Right renal cortex interstitium (tissue), 3 donors: ENCODE measurements around the gene CDH1. TPM values are rescaled to one million over a fixed set of nuclear protein-coding genes. Genes with fewer than 3 reads are reported as not detected.

Experiments
- DNase-seq, 3 donors: peaks; one replicate each; pipeline ENCODE4 v3.0.0-alpha.2; 2013; ENCODE audit warnings: low read depth in 3 of 3, low spot score in 2 of 3
- polyA plus RNA-seq, 3 donors: library from polyadenylated mRNA; unstranded; fragments of 120-200 nt; gene quantifications; one replicate each; pipeline ENCODE4 v1.2.1, GENCODE V29; 2013; ENCODE audit not compliant: insufficient read length in 3 of 3

Gene CDH1
- polyA plus RNA-seq, 3 donors, result 90.0 to 112 (median 105) TPM

GRCh38 chr16:68843482-68844210, 106.6 kb downstream of the CDH1 start, which contains the start of gene TANGO6:
TSS of gene TANGO6 (plus strand) at chr16:68843531. CDS start at chr16:68843618, 87 bp downstream.
- DNase-seq, result peak; percentile 53 to 72 (median 65)

GRCh38 chr16:68844211-68844564, 107.1 kb downstream of the CDH1 start:
- no peak for DNase-seq

- no peak for DNase-seq
Observed at GRCh38 chr16:68848786-68849185, 111.7 kb downstream of the CDH1 start.

DNA sequence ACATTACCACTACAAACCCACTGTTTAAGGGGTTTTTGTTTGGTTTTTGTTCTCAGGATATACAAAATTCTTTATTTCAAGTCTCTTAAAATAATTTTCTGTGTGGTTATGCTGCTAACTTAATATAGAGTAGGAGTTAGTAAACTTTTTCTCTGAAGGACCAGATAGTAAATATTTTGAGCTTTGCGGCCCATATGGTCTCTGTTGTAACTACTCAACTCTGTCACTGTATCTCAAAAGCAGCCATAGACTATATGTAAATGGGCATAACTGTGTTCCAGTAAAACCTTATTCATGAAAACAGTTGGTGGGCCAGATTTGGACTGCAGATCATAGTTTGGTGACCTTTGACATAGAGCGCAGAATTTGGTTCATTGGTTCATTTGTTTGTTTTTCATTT, 113.4 kb downstream of the CDH1 start:
- no peak for DNase-seq

DNA sequence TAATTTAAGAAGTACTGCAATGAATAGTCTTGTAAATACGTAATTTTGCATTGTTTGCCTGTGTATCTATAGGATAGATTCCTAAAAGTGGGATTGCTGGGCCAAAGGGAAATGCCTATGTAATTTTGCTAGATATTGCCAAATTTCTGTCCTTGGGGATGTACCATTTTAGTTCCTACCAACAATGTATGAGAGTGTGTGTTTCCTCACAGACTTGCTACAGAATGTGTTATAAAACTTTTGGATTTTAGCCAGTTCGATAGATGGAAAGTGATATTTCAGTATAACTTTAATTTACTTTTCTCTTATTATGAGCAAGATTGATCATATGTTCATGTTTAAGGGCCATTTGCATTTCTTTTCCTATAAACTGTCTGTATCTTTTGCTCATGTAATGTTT, 114.5 kb downstream of the CDH1 start:
- DNase-seq, result no peak

DNA sequence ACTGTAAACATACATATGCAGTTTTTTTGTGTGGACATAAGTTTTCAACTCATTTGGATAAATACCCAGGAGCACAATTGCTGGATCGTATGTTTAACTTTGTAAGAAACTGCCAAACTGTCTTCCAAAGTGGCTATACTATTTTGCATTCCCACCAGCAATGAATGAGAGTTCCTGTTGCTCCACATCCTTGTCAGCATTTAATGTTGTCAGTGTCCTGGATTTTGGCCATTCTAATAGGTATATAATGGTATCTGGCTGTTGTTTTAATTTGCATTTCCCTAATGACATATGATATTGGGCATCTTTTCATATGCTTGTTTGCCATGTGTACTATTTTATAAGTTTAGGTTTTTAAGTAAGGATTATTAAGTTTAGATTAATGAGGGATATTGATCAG, 120.4 kb downstream of the CDH1 start:
- DNase-seq, result no peak

GRCh38 chr16:68859828-68860227, 122.7 kb downstream of the CDH1 start:
- DNase-seq, result no peak

DNA sequence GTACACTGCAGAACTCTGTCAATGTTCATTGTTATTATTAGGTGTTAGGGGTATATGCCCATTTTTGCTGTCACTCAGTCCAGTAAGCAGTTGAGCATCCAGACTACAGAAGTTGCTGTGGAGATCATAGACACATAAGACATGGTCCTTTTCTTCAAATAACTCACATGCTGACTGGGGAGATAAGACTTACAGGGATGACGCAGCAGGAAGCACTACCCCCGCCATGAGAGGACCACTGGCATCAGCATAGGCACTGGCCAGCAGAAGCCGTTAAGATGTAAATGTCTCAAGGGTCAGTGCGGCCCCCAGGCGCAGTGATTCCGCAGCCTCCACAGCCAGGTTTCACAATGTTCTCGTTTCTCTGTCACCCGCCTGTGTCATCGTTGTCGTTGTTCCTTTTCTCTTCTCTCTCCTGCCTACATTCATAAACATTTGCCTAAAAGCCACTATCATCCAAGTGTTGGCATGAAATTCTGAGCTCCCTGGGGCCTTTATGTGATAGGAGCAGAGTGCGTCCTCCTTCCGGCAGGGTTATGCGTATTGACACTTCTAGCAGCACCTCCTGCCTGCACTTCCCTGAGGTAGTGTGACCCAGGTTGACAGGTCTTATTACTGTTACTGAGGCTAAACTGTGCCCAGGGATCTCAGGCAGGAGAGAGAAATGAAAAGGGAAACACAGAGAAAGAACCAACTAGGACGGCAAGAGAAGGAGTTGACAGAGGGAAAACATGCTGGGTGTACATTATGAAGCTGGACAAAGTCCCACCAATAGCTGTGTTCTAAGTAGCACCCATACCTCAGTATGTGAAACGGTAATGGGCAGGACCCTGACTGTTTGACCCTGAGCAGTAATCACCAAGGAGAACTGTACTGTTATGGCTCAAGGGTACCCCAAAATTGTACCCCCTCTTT, 124.1 kb downstream of the CDH1 start:
- no peak for DNase-seq

DNA sequence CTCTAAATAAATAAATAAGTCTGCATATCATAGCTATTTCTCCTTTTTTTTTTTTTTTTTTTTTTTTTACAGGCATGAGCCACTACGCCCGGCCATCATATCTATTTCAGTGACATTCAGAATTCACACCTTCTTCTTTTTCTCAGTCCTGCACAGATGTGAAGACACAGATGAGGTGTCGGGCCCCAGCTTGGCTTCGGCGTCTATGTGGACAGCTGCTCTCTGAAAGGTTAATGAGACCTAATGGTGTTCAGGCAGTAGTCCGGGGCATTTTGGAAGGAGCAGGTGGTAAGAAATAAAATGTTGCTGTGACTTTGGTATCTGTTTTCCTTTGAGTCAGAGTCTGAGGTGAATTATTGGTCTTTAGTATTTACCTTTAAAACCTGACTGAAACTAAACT, 129.8 kb downstream of the CDH1 start:
- no peak for DNase-seq

DNA sequence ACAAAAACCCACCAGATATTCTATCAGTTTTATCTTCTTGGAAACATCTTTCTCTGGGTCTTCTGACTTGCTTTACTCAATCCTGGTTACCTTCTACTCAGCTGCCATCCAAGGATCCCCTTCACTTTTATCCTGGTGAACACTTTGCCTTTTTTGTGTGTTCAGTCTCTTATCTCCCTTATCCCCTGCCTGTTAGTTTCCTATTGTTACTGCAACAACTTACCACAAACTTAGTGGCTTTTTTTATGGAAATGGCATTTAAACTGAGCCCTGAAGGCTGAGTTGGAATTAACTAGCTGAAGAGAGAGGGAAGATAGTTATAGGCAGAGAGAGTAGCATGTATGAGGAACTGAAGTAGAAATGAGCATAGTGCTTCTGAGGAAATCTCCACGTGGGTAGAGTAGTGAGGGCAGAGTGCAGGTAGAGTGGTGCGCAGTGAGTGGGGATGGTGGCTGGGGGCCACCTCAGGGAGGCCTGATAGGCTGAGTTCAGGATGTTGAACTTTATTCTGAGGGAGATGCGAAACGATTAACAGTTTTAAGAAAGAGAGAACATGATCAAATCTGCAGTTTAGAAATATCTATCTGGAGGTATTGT, 132.5 kb downstream of the CDH1 start:
- no peak for DNase-seq

DNA sequence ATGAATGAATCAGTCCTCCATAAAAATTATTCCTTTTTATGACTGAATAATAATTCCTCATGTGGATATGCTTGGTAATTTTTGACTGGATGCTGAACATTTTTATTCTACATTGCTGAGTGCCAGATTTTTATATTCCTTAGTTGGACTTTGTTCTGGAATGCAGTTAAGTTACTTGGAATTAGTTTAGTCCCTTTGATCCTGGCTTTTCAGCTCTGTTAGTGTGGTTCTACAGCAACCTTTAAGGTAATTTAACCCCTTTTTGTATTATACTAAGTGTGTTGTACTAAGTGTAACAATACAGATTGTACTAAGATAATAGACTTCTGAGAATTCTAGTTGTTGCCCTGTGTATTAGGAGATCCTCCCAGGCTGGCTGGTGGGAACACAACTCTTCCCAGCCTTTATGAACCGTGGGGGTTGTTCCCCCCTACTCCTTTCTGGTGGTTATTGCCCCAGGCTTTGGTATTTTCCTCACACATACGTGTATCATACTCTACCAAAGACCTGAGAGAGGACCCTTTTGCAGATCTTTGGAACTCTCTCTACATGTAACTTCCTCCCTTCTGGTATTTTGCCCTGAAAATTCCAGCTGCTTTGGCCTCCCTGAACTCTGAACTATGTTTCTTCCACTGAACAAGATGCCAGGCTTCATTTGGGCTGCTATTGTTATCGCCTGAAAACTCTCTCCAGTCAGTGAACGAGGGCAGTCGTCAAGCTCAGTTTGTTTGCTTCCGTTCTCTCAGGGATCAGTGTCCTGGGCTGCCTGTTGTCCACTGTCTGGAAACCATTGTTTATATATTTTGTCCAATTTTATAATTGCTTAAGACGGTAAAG, 136.8 kb downstream of the CDH1 start:
- no peak for DNase-seq

GRCh38 chr16:68875871-68876270, 138.8 kb downstream of the CDH1 start:
- DNase-seq, result no peak

DNA sequence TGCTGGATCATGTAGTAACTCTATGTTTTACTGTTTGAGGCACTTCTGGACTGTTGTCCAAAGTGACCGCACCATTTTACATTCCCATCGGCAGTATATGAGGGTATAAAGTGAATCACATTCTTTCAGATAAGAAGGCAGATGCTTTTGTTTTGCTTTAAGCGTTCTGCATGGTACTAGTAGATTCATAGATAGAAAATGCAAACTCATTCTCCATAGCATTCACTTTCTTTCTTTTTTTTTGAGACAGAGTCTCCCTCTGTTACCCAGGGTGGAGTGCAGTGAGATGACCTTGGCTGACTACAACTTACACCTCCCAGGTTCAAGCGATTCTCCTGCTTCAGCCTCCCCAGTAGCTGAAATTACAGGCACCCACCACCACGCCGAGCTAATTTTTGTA, 146.6 kb downstream of the CDH1 start:
- DNase-seq, result no peak

DNA sequence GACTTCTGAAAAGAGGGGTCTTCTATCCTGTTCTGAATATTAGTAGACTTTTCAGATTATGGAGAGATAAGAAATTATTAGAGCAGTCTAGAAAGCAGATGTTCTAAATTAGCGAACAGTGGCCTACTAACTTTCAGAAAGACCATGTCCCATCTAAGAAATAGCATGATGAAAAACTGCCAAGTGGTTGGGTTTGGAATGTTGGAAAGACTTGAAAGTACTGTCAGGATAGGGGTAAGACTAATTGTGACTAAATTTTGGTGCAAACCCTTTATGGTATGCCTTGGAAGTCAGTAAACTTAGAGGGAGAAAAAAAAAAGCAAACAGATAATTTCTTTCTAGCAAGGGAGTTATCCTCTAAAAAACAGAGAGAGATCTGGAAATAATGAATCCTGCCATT, 147.3 kb downstream of the CDH1 start:
- DNase-seq, result no peak

Other genes with a start within 250 kb of the CDH1 start
- gene ZFP90, start 198.0 kb upstream of the CDH1 start, polyA plus RNA-seq, result 10 to 100 TPM; 38.7 to 41.4 (median 41.3) TPM
- gene CDH3, start 92.0 kb upstream of the CDH1 start, polyA plus RNA-seq, result 10 to 100 TPM; 57.7 to 62.1 (median 59.5) TPM
- 1 to 10 TPM; 5.9 to 8.8 (median 7.0) TPM for gene TANGO6, start 106.2 kb downstream of the CDH1 start, polyA plus RNA-seq